Nephron progenitor cell (in vitro differentiated cells): ENCODE data around the gene ADARB2.

Experiments used
- DNase-seq: peaks from one replicate; pipeline ENCODE4 v3.0.0; 2021
- H3K27ac Mint-ChIP-seq: 2 replicates; pipeline ENCODE4 v1.8.0; 2021; ENCODE audit warnings: mild to moderate bottlenecking, moderate library complexity, mixed read lengths
- H3K27me3 Mint-ChIP-seq: 2 replicates; pipeline ENCODE4 v1.8.0; 2021; ENCODE audit warnings: mild to moderate bottlenecking, low read depth, mixed read lengths; ENCODE audit not compliant: poor library complexity
- H3K36me3 Mint-ChIP-seq: 2 replicates; pipeline ENCODE4 v1.8.0; 2021; ENCODE audit warnings: low read depth, mixed read lengths
- H3K4me1 Mint-ChIP-seq: 2 replicates; pipeline ENCODE4 v1.8.0; 2021; ENCODE audit warnings: mixed read lengths
- H3K4me3 Mint-ChIP-seq: 2 replicates; pipeline ENCODE4 v1.8.0; 2021; ENCODE audit warnings: mild to moderate bottlenecking, moderate library complexity, mixed read lengths
- H3K9me3 Mint-ChIP-seq: 2 replicates; pipeline ENCODE4 v1.8.0; 2021; ENCODE audit warnings: mild to moderate bottlenecking, moderate library complexity, mixed read lengths
- CTCF ChIP-seq: fragments of 200-600 bp; sonication (generic); IDR thresholded peaks from 2 replicates; pipeline ENCODE4 v1.5.0; 2021; ENCODE audit warnings: antibody characterized with exemption

Gene ADARB2

DNA sequence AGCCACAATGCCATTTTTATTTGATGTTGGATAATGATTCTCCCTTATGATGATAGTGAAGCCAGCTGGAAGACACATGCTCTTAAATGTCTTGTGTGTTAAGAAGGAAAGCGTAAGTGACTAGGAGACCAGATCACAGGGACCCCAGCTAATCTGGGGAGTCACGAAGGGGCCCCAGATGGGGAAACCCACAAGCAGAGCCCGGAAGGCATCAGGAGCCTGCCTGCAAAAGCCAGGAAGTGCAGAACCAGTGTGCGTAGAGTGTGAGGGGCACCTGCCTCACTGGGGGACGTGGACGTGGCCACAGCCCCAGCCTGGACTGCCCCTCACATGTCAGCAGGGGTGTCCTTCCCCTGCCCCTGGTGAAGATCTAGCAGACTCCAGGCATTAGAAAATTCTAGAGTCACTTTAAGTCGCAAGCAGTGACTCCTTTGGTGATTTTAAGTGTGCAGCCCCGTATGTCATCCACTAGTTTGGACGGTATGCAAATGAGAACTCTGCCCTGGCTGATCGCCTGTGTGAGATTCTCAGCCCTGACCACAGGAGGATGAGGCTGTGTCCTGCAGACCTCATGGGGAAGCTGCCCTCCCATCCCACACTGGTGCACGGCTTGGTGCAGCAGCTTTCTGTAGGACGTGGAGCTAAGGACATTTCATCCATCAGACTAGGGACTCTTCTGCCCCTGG, 438.1 kb downstream of the ADARB2 start:
- no peak for DNase-seq
- Mint-ChIP-seq H3K27ac (no peak overlapping the region), H3K4me1 (peaks cover 65% of the 10 kb centered on the region), H3K4me3 (no peak overlapping the region), H3K27me3 (peaks cover 3% of the 10 kb centered on the region), H3K9me3 (peaks cover 10% of the 10 kb centered on the region), H3K36me3 (no peaks in the 10 kb centered on the region)
- TF ChIP-seq CTCF: no peak

GRCh38 chr10:1297566-1298301, 439.6 kb downstream of the ADARB2 start:
- TF ChIP-seq CTCF: no peak
- no peaks in the 10 kb centered on the region for H3K36me3 Mint-ChIP-seq
- peak; percentile 29 for DNase-seq
- peaks cover 10% of the 10 kb centered on the region for H3K9me3 Mint-ChIP-seq
- peaks cover 3% of the 10 kb centered on the region for H3K27me3 Mint-ChIP-seq
- H3K4me3 Mint-ChIP-seq: no peak overlapping the region
- H3K27ac Mint-ChIP-seq: no peak overlapping the region
- H3K4me1 Mint-ChIP-seq: peaks cover 78% of the 10 kb centered on the region

DNA sequence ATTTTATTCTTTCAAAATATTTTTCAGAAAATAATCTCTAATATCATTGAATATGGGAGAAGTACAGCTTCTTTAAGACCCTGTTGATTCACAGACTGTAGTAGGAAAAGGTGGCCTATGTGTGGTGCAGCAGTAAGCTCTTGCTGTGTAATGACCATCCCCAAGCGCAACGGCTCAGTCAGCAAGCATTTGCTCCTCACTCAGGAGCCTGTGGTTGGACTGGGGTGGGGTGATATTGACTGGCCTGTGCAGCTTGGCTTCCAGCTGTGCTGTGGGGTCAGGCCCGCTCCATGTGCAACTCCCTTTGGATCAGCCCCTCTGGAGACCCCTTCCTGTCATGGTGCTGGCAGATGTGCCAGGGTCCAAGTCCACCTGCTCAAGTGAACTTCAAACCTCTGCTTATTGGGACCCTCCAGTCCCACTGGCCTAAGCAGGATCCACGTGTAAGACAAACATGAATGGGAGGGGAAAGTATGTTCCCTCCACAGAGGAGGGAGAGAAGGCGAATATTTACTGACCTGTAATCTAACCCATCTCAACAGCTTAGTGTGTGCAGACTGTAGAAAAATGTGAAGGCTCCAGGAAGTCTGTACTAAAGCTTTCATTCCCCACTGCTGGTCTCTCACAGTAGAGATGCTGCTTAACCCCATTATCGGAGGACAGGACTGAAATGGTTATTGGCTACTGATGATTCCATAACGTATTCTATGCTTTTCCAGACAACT, 441.4 kb downstream of the ADARB2 start:
- Mint-ChIP-seq H3K4me3 (no peak overlapping the region), H3K9me3 (no peaks in the 10 kb centered on the region), H3K4me1 (peaks cover 87% of the 10 kb centered on the region), H3K27me3 (peaks cover 5% of the 10 kb centered on the region), H3K27ac (peak overlapping the region; percentile 71), H3K36me3 (no peaks in the 10 kb centered on the region)
- TF ChIP-seq CTCF: no peak
- no peak for DNase-seq

DNA sequence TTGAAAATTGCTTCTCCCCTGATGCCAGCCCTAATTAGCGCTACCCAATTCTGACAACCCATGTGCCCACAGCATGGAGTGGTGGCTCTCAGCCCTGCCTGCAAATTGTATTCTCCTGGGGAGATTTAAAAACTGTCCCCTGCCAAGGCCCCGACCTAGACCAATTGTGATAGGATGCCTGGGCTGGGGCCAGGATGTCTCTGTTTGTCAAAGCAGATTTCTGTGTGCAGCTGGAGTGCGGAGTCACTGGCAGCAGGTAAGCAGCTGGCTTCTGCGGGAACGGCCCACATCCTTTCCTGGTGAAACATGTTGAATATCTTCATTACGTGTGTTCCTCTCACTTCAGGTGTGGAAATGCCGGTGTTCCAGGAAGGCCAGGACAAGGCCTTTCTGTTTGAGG, 442.6 kb downstream of the ADARB2 start:
- Mint-ChIP-seq H3K27me3 (peaks cover 5% of the 10 kb centered on the region), H3K36me3 (no peaks in the 10 kb centered on the region), H3K9me3 (no peaks in the 10 kb centered on the region), H3K4me1 (peaks cover 83% of the 10 kb centered on the region), H3K4me3 (peak overlapping the region; percentile 0), H3K27ac (peak overlapping the region; percentile 27)
- TF ChIP-seq CTCF: no peak
- DNase-seq: no peak

- TF ChIP-seq CTCF: no peak
- H3K27me3 Mint-ChIP-seq: peaks cover 5% of the 10 kb centered on the region
- H3K4me3 Mint-ChIP-seq: peak overlapping the region; percentile 61
- no peaks in the 10 kb centered on the region for H3K36me3 Mint-ChIP-seq
- no peaks in the 10 kb centered on the region for H3K9me3 Mint-ChIP-seq
- H3K4me1 Mint-ChIP-seq: peaks cover 83% of the 10 kb centered on the region
- DNase-seq: no peak
- peak overlapping the region; percentile 90 for H3K27ac Mint-ChIP-seq
Observed at GRCh38 chr10:1293636-1294435, 443.5 kb downstream of the ADARB2 start.
